Tibial nerve (tissue), 4 donors: ENCODE data around the gene NOS3. TPM values are rescaled to one million over a fixed set of nuclear protein-coding genes. Genes with fewer than 3 reads are reported as not detected.

Experiments
- DNase-seq, 2 donors: peaks; one replicate each; pipeline ENCODE4 v3.0.0-alpha.2; 2019; ENCODE audit warnings: low spot score in 2 of 2
- H3K27ac ChIP-seq, 4 donors: fragments of 200-600 bp; sonication (generic) in 3 of 4; one replicate each; pipeline ENCODE4 v1.5.1; 2017 to 2019; ENCODE audit warnings: mild to moderate bottlenecking in 1 of 4
- H3K27me3 ChIP-seq, 2 donors: fragments of 200-600 bp; sonication (generic) in 1 of 2; one replicate each; pipeline versions ENCODE4 v1.5.1 to v1.6.0; 2017 to 2019
- H3K36me3 ChIP-seq, 3 donors: fragments of 200-600 bp; sonication (generic); one replicate each; pipeline ENCODE4 v1.5.1; 2018 to 2019
- H3K4me1 ChIP-seq, 4 donors: fragments of 200-600 bp; sonication (generic) in 3 of 4; one replicate each; pipeline ENCODE4 v1.5.1; 2017 to 2019
- H3K4me3 ChIP-seq, 4 donors: fragments of 200-600 bp; sonication (generic) in 3 of 4; one replicate each; pipeline ENCODE4 v1.5.1; 2017 to 2019; ENCODE audit warnings: mild to moderate bottlenecking in 1 of 4, moderate library complexity in 1 of 4
- H3K9me3 ChIP-seq, 4 donors: fragments of 200-600 bp; sonication (generic) in 3 of 4; one replicate each; pipeline ENCODE4 v1.5.1; 2017 to 2019
- CTCF ChIP-seq, 5 experiments: fragments of 200-600 bp in 3 of 5; fragments of 450-650 bp in 2 of 5; sonication (generic) in 3 of 5; IDR thresholded peaks; one replicate each; pipeline ENCODE4 v1.5.1; 2016 to 2019; ENCODE audit warnings: antibody characterized with exemption in 5 of 5, mild to moderate bottlenecking in 3 of 5, moderate library complexity in 2 of 5
- EP300 ChIP-seq, 2 donors: sonication (generic); formaldehyde crosslinking; IDR thresholded peaks; one replicate each; pipeline ENCODE4 v1.6.1; 2017; ENCODE audit warnings: antibody characterized with exemption in 2 of 2, mild to moderate bottlenecking in 1 of 2
- POLR2A ChIP-seq, 2 donors: fragments of 450-650 bp; IDR thresholded peaks; one replicate each; pipeline ENCODE4 v1.6.1; 2017; ENCODE audit warnings: antibody characterized with exemption in 2 of 2, mild to moderate bottlenecking in 2 of 2, moderate library complexity in 2 of 2
- WGBS, 2 donors: methylation state at CpG; one replicate each; pipeline ENCODE4 v1.1.5; 2018; 5-methylcytosine and 5-hydroxymethylcytosine counted together
- total RNA-seq, 4 donors: library from RNA; depleted of rRNA; stranded (reverse); fragments of >200 nt; gene quantifications; one replicate each; pipeline ENCODE4 v1.1.0, GENCODE V29; 2016

The NOS3 gene
- total RNA-seq, 4 donors from 2014 or later = 20.3 to 38.1 (median 23.8) TPM

- Histone ChIP-seq H3K27me3 (peaks cover 2 to 82% of the 10 kb centered on the region in 2 donors), H3K4me1 (peaks cover 0 to 42% (median 16%) of the 10 kb centered on the region in 4 donors), H3K9me3 (no peaks in the 10 kb centered on the region), H3K4me3 (no peak overlapping the region), H3K27ac (no peak overlapping the region), H3K36me3 (no peaks in the 10 kb centered on the region)
- TF ChIP-seq CTCF (IDR thresholded peaks at IDR 0.05) = no peak
- TF ChIP-seq EP300 (IDR thresholded peaks at IDR 0.05) = no peak
- TF ChIP-seq POLR2A (IDR thresholded peaks at IDR 0.05) = no peak
- 68 to 81% methylated on average over 6 of the region's 6 CpGs for WGBS, 2 donors
- DNase-seq = no peak
Observed at GRCh38 chr7:151012031-151012692, 21.3 kb downstream of the NOS3 start.

GRCh38 chr7:151012911-151013347 is 22.1 kb downstream of the NOS3 start:
- Histone ChIP-seq H3K4me1 (peaks cover 0 to 41% (median 18%) of the 10 kb centered on the region in 4 donors), H3K27ac (no peak overlapping the region), H3K36me3 (no peaks in the 10 kb centered on the region), H3K4me3 (no peak overlapping the region), H3K9me3 (no peaks in the 10 kb centered on the region), H3K27me3 (peaks cover 2 to 83% of the 10 kb centered on the region in 2 donors)
- WGBS, 2 donors = 17 to 26% methylated on average over 5 to 17 of the region's 23 CpGs
- DNase-seq = no peak
- TF ChIP-seq CTCF (IDR thresholded peaks at IDR 0.05) (peak; percentile 7 to 43 (median 35)), POLR2A (IDR thresholded peaks at IDR 0.05) (no peak)

GRCh38 chr7:151013356-151013732 is 22.5 kb downstream of the NOS3 start:
- peak overlapping the region in 3 of 4 donors; percentile 22 to 41 (median 33) for H3K4me3 ChIP-seq
- no peaks in the 10 kb centered on the region for H3K36me3 ChIP-seq
- TF ChIP-seq CTCF (IDR thresholded peaks at IDR 0.05) = no peak
- TF ChIP-seq POLR2A (IDR thresholded peaks at IDR 0.05) = no peak
- no peak for TF ChIP-seq EP300 (IDR thresholded peaks at IDR 0.05)
- 8 to 30% methylated on average over 5 to 16 of the region's 26 CpGs for WGBS, 2 donors
- DNase-seq = no peak
- H3K27ac ChIP-seq = no peak overlapping the region
- H3K27me3 ChIP-seq = peaks cover 2 to 83% of the 10 kb centered on the region in 2 donors
- peaks cover 0 to 43% (median 19%) of the 10 kb centered on the region in 4 donors for H3K4me1 ChIP-seq
- no peaks in the 10 kb centered on the region for H3K9me3 ChIP-seq

GRCh38 chr7:151013733-151014497 is 23.1 kb downstream of the NOS3 start:
- Histone ChIP-seq H3K27me3 (peaks cover 2 to 82% of the 10 kb centered on the region in 2 donors), H3K9me3 (no peaks in the 10 kb centered on the region), H3K27ac (peak overlapping the region in 1 of 4 donors; percentile 45), H3K4me1 (peaks cover 0 to 44% (median 21%) of the 10 kb centered on the region in 4 donors), H3K36me3 (no peaks in the 10 kb centered on the region), H3K4me3 (peak overlapping the region in 3 of 4 donors; percentile 22 to 41 (median 33))
- WGBS, 2 donors = 18 to 21% methylated on average over 21 to 44 of the region's 55 CpGs
- peak; percentile 21 to 48 for DNase-seq
- TF ChIP-seq POLR2A (IDR thresholded peaks at IDR 0.05) (no peak), CTCF (IDR thresholded peaks at IDR 0.05) (peak in 2 of 5 experiments; percentile 6 to 9)

- H3K27ac ChIP-seq = no peak overlapping the region
- no peak for TF ChIP-seq CTCF (IDR thresholded peaks at IDR 0.05)
- TF ChIP-seq EP300 (IDR thresholded peaks at IDR 0.05) = no peak
- DNase-seq = no peak
- no peaks in the 10 kb centered on the region for H3K9me3 ChIP-seq
- peaks cover 2 to 82% of the 10 kb centered on the region in 2 donors for H3K27me3 ChIP-seq
- 80 to 87% methylated on average over 8 of the region's 8 CpGs for WGBS, 2 donors
- no peak overlapping the region for H3K4me3 ChIP-seq
- H3K4me1 ChIP-seq = peaks cover 0 to 44% (median 25%) of the 10 kb centered on the region in 4 donors
- H3K36me3 ChIP-seq = no peaks in the 10 kb centered on the region
Observed at GRCh38 chr7:151014950-151015349, 24.1 kb downstream of the NOS3 start.
